Posterior vena cava (tissue), 2 donors: ENCODE results near the gene PLIN4. TPM values are rescaled to one million over a fixed set of nuclear protein-coding genes. Genes with fewer than 3 reads are reported as not detected.

Experiments used
- DNase-seq: peaks from one replicate; pipeline ENCODE4 v3.0.0-alpha.2; 2020; ENCODE audit warnings: low spot score
- intact Hi-C, 2 donors: fragments of 100-400 bp; cut with DNase I; formaldehyde crosslinking; loops; one replicate each; pipeline versions ENCODE4 v1.14.1 to v1.14.2; 2022 to 2023
- total RNA-seq, 2 donors: library from RNA; stranded (reverse); fragmentation: NEBNext Ultra II Directional; extraction: Animal tissue kit (Norgen Biotek cat#: 25700); gene quantifications; one replicate each; pipeline ENCODE4 v1.2.1, GENCODE V29; 2021
- donor health status: DM: yes; HTN: yes; CAD: no.
- donor health status: DM: yes; HTN: yes; CAD: no.

PLIN4 gene
- total RNA-seq, 2 donors from 2014 or later, result 21.4 to 25.2 TPM

DNA sequence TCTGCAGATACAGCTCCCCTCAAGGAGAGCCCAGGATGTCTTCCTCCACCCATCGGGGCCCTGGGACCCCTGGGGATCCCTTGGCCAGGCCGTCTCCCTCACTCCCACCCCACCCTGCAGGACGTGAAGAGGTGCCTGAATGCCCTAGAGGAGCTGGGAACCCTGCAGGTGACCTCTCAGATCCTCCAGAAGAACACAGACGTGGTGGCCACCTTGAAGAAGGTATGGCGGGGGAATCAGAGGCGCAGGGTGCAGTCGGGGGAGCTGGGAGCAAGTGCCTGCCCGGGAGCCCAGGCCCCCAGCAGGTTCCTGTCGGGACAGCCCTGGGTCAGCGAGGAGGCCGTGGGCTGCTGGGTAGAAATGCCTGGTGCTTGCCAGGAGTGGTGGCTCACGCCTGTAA, 19.6 kb downstream of the PLIN4 start:
- intact Hi-C loops, result no loop called here
- no peak for DNase-seq

DNA sequence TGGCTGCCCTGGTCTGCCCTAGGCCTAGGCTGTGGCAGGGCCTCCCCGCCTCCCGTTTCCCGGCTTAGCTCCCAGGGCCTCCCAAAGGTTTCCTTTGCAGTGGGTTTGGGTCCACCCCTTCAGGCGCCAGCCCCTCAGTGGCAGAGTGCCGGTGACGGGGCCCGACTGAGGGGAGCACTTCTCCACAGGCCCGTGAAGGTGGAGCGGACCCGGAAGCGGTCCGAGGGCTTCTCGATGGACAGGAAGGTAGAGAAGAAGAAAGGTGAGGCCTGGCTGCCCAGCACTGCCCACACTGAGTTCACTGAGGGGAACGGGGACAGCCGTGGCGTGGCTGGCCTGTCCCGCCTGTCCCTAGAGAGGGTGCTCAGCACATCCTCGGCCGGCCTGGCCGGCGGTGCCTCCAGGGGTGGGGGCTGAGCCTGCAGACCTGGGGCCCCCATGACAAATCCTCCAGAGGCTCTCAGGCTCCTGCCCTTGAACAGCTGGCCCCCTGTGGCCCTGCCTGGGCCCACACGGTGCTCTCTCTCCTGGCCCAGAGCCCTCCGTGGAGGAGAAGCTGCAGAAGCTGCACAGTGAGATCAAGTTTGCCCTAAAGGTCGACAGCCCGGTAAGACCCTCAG, 20.4 kb downstream of the PLIN4 start:
- intact Hi-C loops, result no loop called here
- DNase-seq, result no peak

GRCh38 chr19:4496304-4496703, 22.0 kb downstream of the PLIN4 start:
- DNase-seq, result no peak
- intact Hi-C loops, result no loop called here

- intact Hi-C loops, result no loop called here
- DNase-seq, result no peak
Observed at GRCh38 chr19:4495471-4495870, 22.8 kb downstream of the PLIN4 start.

DNA sequence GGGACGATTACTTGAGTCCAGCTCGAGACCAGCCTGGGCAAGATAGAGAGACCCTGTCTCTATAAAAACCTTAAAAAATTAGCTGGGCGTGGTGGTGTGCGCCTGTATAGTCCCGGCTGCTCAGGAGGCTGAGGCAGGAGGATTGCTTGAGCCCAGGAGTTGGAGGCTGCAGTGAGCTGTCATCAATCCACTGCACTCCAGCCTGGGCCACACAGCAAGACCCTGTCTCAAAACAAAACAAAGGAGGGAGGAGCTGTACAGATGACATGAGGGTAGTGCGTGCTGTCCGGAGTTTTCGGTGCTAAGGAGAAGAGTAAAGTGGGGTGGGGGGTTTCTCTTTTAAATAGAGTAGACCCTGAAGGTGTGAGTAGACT, 23.6 kb downstream of the PLIN4 start:
- intact Hi-C loops, result no loop called here
- no peak for DNase-seq

GRCh38 chr19:4493929-4494690, 24.2 kb downstream of the PLIN4 start:
- no peak for DNase-seq
- intact Hi-C loops, result no loop called here

DNA sequence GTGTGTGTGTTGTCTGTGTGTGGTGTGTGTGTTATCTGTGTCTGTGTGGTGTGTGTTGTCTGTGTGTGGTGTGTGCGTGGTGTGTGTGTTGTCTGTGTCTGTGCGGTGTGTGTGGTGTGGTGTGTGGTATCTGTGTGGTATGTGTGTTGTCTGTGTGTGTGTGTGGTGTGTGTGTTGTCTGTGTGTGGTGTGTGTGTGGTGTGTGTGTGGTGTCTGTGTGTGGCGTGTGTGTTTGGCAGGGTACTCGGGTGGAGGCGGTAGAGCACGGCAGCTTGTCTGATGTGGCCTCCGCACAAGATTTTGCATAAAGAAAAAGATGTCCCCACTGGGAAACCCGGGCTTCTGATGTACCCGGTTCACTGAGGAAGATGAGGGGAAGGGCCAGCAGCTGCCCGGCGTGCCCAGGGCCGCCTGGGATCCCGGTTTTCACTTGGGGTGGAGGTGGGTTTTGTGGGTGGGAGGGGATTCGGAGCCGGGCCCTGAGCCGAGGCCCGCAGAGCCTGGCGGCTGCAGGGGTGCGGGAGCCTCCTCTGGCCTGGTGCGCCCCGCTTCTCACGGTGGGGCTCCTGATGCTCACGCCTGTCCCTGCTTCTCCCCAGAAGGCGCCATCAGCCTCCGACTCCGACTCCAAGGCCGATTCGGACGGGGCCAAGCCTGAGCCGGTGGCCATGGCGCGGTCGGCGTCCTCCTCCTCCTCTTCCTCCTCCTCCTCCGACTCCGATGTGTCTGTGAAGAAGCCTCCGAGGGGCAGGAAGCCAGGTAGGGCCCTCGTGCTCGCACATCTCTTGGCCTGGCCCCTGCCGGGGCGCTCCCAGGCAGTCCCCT, 25.0 kb downstream of the PLIN4 start:
- no peak for DNase-seq
- intact Hi-C loops, result no loop called here

GRCh38 chr19:4492337-4493103, 25.8 kb downstream of the PLIN4 start:
- intact Hi-C loops, result no loop called here
- DNase-seq, result no peak

DNA sequence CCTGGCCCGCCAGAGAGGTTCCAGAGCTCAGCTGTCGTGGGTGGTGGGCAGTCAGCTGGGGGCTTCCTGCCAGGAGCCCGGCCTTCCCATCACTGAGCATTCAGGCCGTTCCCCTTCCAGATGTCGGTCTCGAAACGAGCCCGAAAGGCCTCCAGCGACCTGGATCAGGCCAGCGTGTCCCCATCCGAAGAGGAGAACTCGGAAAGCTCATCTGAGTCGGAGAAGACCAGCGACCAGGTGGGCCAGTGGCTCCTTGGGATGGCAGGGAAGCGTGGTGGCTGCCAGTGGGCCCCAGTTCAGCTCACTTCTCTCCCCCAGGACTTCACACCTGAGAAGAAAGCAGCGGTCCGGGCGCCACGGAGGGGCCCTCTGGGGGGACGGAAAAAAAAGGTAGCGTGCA, 26.8 kb downstream of the PLIN4 start:
- intact Hi-C loops, result no loop called here
- no peak for DNase-seq

DNA sequence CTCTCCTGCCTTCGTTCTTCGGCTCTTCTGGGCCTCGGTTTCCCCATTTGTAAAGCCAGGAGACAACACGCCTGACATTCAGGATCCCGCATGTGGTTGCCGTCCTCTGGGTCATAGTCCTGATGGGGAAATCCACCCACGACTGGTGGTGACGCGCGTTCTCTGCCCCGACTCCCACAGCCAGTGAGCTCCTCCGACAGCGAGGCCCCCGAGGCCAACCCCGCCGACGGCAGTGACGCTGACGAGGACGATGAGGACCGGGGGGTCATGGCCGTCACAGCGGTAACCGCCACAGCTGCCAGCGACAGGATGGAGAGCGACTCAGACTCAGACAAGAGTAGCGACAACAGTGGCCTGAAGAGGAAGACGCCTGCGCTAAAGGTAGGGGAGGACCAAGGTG, 29.8 kb downstream of the PLIN4 start:
- no peak for DNase-seq
- intact Hi-C loops, result no loop called here

DNA sequence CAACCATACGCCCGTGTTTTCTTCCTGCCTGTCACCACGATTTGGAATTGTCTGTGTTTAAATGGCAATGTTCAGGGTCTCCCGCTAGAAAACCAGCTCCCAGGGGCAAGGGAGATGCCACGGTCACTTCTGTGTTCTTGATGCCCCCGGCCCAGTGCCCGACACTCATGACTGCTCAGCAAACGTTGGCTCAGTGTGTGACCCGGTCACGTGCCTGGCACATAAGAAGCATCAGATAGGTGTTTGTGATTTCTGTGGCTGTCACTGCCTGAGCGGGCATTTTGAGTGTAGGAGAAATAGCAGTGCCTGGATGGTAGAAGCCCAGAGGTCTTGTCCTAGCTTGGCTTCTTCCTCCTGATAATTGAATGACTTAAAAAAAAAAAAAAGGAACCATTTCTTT, 30.7 kb downstream of the PLIN4 start:
- no peak for DNase-seq
- intact Hi-C loops, result no loop called here

DNA sequence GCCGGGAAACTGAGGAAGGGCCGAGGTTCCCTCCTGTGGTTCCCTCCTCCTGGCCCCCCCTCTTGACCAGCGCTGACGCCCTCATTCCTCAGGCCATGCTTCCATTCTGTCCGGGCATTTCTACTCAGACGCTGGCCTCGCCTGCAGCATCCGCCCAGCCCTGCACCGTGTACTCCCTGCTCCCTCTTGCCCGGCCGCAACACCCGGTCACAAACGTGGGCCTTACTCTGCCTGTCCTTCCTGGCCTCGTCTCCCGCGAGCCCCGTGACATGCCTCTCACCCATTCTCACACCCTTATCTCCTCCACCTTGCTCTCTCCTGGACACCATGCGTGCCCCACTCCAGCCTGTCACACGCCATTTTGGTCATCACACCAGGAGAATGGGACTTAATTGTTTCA, 34.9 kb downstream of the PLIN4 start:
- intact Hi-C loops, result no loop called here
- no peak for DNase-seq

DNA sequence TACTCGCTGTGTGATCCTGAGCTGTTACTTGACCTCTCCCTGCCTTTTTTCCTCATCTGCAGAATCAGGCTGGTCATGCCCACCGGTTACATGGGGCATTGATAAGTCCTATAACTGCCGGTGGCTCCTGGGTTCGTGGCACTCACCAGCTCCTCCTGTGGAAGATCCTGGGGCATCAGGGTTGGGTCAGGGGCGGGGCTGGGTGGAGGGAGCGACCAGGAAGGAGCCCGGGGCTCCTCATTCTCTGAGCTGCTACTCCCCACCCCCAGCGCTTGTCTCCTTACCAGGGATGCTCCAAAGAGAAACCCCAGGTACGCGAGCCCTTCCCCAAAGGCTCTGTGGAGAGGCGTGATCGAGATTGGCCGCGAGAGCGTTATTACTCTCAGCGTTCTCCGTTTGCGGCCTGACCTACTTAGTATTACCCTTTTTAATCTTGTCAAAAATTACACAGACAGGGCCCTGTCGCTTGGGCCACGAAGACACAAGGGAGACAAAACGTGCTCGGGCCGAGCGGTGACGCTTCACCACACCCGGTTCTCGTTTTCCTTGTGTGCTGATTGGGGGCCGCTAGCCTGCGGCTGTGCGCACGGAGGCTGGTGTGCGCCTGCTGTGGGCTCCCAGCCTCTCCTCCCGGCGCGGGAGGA, 35.4 kb downstream of the PLIN4 start:
- intact Hi-C loops, result no loop called here
- no peak for DNase-seq

DNA sequence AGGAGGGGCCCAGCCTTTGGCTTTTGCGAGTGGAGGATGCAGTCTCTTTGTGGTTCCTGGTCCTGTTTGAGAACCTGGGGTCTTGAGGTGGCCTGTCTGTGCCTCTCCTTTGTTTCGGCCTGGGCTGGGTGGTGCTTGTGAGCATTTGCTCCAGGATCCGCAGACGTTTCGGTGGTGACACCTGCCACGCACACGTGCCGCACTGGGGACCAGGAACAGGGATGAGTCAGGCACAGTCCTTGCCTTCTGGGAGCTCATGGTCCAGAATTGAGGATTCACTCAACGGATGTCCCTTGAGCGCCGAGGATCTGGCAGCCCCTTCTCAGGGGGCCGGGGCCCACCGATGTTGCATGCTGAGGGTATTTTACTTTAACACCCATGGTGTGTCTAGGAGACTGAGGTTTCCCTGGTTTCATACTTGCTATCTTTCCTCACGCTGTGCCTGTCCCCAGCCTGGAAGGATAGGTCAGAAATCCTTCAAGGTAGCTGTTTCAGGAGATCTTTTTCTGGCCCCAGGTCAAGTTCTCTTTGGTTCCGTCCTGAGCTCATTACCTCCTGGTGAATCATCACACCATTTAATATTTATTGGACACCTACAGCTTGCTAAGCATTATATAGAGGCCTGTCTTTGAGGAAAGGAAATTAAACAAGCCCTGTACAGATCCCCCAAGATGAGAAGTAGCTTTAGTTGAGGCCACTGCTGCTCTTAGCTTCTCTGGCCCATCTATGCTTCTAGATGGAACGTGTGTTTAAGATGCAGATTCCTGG, 41.1 kb downstream of the PLIN4 start:
- intact Hi-C loops, result no loop called here
- no peak for DNase-seq

DNA sequence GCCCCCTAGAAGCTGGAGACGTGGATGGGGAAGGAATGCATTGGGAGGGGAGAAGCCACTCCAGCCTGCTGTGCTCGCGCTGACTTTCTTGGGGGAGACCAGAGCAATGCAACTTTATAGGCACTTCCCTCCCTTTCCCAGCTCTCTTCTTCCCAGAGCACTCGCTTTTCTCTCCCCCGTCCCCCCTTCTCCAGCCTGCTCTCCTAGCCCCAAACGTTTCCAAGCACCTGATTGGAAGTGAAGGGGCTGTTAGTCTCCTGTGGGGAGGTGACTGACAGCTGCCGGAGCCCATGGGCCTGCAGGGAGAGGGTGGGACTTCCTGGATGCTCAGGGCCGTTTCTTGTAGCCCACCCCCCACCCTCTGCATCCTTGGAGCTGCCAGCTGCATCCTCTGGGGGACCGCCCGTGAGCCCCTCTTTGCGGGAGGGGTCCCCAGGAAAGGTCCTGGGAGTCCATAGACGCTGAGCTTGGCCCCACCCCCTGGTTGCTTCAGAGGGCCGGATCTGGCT, 43.7 kb downstream of the PLIN4 start:
- DNase-seq, result no peak
- intact Hi-C loops, result no loop called here

- intact Hi-C loops, result no loop called here
- no peak for DNase-seq
Observed at GRCh38 chr19:4473763-4474513, 44.3 kb downstream of the PLIN4 start.

DNA sequence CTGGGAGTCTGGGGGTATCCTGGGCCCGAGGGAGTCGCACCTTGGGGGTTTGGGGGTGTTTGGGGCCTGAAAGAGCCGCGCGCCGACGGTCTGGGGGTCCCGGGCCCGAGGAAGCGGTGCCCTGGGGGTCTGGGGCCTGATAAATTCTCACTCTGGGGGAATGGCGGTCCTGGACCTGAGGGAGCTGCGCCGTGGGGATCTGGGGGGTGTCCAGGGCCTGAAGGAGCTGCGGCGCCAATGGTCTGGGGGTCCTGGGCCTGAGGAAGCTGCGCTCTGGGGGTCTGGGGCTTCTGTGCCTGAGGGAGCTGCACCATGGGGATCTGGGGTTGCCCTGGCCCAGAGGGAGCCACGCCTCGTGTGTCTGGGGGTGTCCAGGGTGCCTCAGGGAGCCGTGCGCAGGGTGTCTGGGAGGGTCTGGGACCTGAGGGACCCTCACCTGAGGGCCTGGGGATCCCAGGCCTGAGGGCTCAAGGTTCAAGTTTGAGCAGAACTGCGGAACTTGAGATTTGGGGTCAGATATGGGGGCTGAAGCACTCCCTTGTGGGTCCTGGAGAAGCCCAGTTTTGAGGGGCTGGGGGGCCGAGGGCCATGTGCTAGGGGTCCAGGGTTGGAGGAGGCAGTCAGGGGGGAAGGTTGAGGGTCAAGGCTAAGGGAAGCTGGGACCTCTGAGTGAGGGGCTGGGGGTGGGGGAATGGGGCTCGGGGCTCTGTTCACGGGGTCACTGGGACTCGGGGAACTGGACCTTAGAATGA, 45.1 kb downstream of the PLIN4 start:
- intact Hi-C loops, result no loop called here
- DNase-seq, result no peak
